HepG2 (cell line): ENCODE measurements around the gene S1PR5. TPM values are rescaled to one million over a fixed set of nuclear protein-coding genes. Genes with fewer than 3 reads are reported as not detected.
A peak's percentile ranks its signal among the peaks of the same experiment; 100 is the strongest.

ENCODE experiments used
- CTCF ChIP-seq: sonication (generic); formaldehyde crosslinking; IDR thresholded peaks from 2 replicates; pipeline ENCODE4 v1.5.0; 2020; ENCODE audit warnings: mild to moderate bottlenecking, missing genetic modification reagents, moderate library complexity
- HES4 ChIP-seq: sonication (generic); formaldehyde crosslinking; IDR thresholded peaks from 2 replicates; pipeline ENCODE4 v1.9.0; 2021; ENCODE audit warnings: mild to moderate bottlenecking, missing genetic modification reagents, borderline replicate concordance
- MYPOP ChIP-seq: sonication (generic); formaldehyde crosslinking; IDR thresholded peaks from 2 replicates; pipeline ENCODE4 v1.8.1; 2023; ENCODE audit warnings: mild to moderate bottlenecking, moderate library complexity, missing genetic modification reagents
- NFYB ChIP-seq: sonication (generic); formaldehyde crosslinking; IDR thresholded peaks from 2 replicates; pipeline ENCODE4 v1.4.0; 2020; ENCODE audit warnings: missing genetic modification reagents
- PLRG1 ChIP-seq: fragments of 450-650 bp; conservative IDR thresholded peaks from 2 replicates; pipeline ENCODE4 v1.6.1; 2016
- SRF ChIP-seq: IDR thresholded peaks from 2 replicates; pipeline ENCODE4 v1.6.1; 2011; ENCODE audit warnings: mild to moderate bottlenecking, low read depth, low read length, moderate library complexity
- ZNF678 ChIP-seq: sonication (generic); formaldehyde crosslinking; IDR thresholded peaks from 2 replicates; pipeline ENCODE4 v1.4.0; 2020; ENCODE audit warnings: mild to moderate bottlenecking, missing genetic modification reagents
- polyA plus RNA-seq, 8 experiments: library from polyadenylated mRNA; depleted of rRNA in 3 of 8; stranded (reverse) in 7 of 8; unstranded in 1 of 8; fragments of >200 nt; fragmentation: Illumina TruSeq in 4 of 8; extraction: Trizol in 4 of 8; gene quantifications; 2 replicates each; pipeline versions ENCODE4 v1.2.1 to v1.2.3, GENCODE V29; 2011 to 2016; ENCODE audit warnings: low read depth in 4 of 8, missing spikeins in 1 of 8, mixed read lengths in 1 of 8; ENCODE audit not compliant: insufficient read depth in 1 of 8
- total RNA-seq, 5 experiments: library from RNA; depleted of rRNA; stranded (reverse); fragments of >200 nt; fragmentation: Illumina TruSeq; extraction: Trizol; gene quantifications; 2 replicates each; pipeline ENCODE4 v1.2.3, GENCODE V29; 2016; ENCODE audit warnings: low read depth in 1 of 5
- TF ChIP-seq, protein P1 (sequence below), 2 experiments: fragments of 450-650 bp in 1 of 2; sonication (generic) in 1 of 2; formaldehyde crosslinking in 1 of 2; IDR thresholded peaks; 2 replicates each; pipeline versions ENCODE4 v1.6.1 to v1.8.0; 2016 to 2022; ENCODE audit warnings: antibody characterized with exemption in 1 of 2, mild to moderate bottlenecking in 1 of 2, missing genetic modification reagents in 1 of 2
- TF ChIP-seq, protein P2 (sequence below): sonication (generic); formaldehyde crosslinking; IDR thresholded peaks from 2 replicates; pipeline ENCODE4 v1.4.0; 2020; ENCODE audit warnings: missing genetic modification reagents
- TF ChIP-seq, protein P3 (sequence below): sonication (generic); formaldehyde crosslinking; IDR thresholded peaks from 2 replicates; pipeline ENCODE4 v1.4.0; 2020; ENCODE audit warnings: low read depth, missing genetic modification reagents

Gene S1PR5
- total and polyA plus RNA-seq, 2 of the 13 experiments (the other 11 are each of a cell fraction or from before 2014, with no cell fraction given) = 0.04 TPM; not detected in 1

GRCh38 chr19:10501971-10502523, 15.2 kb downstream of the S1PR5 start (continued):
- no peak for TF ChIP-seq SRF
- TF ChIP-seq, protein P1, sequence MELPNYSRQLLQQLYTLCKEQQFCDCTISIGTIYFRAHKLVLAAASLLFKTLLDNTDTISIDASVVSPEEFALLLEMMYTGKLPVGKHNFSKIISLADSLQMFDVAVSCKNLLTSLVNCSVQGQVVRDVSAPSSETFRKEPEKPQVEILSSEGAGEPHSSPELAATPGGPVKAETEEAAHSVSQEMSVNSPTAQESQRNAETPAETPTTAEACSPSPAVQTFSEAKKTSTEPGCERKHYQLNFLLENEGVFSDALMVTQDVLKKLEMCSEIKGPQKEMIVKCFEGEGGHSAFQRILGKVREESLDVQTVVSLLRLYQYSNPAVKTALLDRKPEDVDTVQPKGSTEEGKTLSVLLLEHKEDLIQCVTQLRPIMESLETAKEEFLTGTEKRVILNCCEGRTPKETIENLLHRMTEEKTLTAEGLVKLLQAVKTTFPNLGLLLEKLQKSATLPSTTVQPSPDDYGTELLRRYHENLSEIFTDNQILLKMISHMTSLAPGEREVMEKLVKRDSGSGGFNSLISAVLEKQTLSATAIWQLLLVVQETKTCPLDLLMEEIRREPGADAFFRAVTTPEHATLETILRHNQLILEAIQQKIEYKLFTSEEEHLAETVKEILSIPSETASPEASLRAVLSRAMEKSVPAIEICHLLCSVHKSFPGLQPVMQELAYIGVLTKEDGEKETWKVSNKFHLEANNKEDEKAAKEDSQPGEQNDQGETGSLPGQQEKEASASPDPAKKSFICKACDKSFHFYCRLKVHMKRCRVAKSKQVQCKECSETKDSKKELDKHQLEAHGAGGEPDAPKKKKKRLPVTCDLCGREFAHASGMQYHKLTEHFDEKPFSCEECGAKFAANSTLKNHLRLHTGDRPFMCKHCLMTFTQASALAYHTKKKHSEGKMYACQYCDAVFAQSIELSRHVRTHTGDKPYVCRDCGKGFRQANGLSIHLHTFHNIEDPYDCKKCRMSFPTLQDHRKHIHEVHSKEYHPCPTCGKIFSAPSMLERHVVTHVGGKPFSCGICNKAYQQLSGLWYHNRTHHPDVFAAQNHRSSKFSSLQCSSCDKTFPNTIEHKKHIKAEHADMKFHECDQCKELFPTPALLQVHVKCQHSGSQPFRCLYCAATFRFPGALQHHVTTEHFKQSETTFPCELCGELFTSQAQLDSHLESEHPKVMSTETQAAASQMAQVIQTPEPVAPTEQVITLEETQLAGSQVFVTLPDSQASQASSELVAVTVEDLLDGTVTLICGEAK (IDR thresholded peaks at IDR 0.05) = no peak
- TF ChIP-seq, protein P1 (CRISPR knock-in tag; IDR thresholded peaks at IDR 0.05) = no peak
- TF ChIP-seq, protein P2, sequence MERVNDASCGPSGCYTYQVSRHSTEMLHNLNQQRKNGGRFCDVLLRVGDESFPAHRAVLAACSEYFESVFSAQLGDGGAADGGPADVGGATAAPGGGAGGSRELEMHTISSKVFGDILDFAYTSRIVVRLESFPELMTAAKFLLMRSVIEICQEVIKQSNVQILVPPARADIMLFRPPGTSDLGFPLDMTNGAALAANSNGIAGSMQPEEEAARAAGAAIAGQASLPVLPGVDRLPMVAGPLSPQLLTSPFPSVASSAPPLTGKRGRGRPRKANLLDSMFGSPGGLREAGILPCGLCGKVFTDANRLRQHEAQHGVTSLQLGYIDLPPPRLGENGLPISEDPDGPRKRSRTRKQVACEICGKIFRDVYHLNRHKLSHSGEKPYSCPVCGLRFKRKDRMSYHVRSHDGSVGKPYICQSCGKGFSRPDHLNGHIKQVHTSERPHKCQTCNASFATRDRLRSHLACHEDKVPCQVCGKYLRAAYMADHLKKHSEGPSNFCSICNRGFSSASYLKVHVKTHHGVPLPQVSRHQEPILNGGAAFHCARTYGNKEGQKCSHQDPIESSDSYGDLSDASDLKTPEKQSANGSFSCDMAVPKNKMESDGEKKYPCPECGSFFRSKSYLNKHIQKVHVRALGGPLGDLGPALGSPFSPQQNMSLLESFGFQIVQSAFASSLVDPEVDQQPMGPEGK (CRISPR knock-in tag) = peak; percentile 22; the same call in 1 of the 2 replicates
- TF ChIP-seq CTCF = peak; percentile 3; the same call in 1 of the 2 replicates
- TF ChIP-seq HES4 (CRISPR knock-in tag) = 0 out of 2 replicates have a peak, but pooled peaks have one; percentile 5
- 0 out of 2 replicates have a peak, but pooled peaks have one; percentile 13 for TF ChIP-seq MYPOP
- TF ChIP-seq, protein P3, sequence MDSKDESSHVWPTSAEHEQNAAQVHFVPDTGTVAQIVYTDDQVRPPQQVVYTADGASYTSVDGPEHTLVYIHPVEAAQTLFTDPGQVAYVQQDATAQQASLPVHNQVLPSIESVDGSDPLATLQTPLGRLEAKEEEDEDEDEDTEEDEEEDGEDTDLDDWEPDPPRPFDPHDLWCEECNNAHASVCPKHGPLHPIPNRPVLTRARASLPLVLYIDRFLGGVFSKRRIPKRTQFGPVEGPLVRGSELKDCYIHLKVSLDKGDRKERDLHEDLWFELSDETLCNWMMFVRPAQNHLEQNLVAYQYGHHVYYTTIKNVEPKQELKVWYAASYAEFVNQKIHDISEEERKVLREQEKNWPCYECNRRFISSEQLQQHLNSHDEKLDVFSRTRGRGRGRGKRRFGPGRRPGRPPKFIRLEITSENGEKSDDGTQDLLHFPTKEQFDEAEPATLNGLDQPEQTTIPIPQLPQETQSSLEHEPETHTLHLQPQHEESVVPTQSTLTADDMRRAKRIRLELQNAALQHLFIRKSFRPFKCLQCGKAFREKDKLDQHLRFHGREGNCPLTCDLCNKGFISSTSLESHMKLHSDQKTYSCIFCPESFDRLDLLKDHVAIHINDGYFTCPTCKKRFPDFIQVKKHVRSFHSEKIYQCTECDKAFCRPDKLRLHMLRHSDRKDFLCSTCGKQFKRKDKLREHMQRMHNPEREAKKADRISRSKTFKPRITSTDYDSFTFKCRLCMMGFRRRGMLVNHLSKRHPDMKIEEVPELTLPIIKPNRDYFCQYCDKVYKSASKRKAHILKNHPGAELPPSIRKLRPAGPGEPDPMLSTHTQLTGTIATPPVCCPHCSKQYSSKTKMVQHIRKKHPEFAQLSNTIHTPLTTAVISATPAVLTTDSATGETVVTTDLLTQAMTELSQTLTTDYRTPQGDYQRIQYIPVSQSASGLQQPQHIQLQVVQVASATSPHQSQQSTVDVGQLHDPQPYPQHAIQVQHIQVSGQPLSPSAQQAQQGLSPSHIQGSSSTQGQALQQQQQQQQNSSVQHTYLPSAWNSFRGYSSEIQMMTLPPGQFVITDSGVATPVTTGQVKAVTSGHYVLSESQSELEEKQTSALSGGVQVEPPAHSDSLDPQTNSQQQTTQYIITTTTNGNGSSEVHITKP (CRISPR knock-in tag) = no peak
- no peak for TF ChIP-seq PLRG1
- no peak for TF ChIP-seq ZNF678 (CRISPR knock-in tag)
- no peak for TF ChIP-seq NFYB (CRISPR knock-in tag)
